ENCODE results near the gene KRTAP1-4.

DNA sequence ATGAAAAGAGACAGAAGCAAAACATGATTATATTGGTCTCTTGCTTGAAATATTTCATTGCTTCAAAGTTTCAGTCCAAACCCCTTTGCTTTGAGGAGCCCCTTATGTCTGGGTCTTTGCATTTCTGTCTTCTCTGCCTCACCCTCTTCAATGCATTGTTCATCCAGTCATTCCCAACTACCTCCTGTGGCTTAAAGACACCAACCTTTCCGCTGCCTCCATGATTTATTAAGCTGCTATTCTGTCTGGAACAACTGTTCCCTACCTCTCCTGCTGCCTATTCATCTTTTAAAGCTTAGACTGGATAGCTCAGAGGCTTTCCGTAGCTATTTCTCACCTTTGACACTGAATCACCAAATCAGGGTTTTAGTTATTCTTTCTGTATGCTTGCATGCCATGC is 32.6 kb downstream of the KRTAP1-4 start:
- no peak for TF ChIP-seq POLR2A (IDR thresholded peaks at IDR 0.05; ENCODE audit: low read depth, low read length)
- no peak for TF ChIP-seq POLR2AphosphoS5 (IDR thresholded peaks at IDR 0.05; ENCODE audit: low read depth, low read length)

Measured in GM12892 (cell line).